Memory B cell (primary cell): ENCODE results near the gene NUFIP2.

Experiments used
- ATAC-seq: fragments of 150-1000 bp; cut with Tn5 transposase; 2 replicates; pipeline ENCODE4 v1.10.0; 2021; ENCODE audit warnings: low read depth, mild to moderate bottlenecking, moderate library complexity
- DNase-seq, 2 donors: peaks; one replicate each; pipeline ENCODE4 v3.0.0; 2022; ENCODE audit warnings: low spot score in 2 of 2
- H3K27ac Mint-ChIP-seq: one replicate; pipeline ENCODE4 v1.8.0; 2022; ENCODE audit warnings: mild to moderate bottlenecking, moderate library complexity, mixed read lengths
- H3K27me3 Mint-ChIP-seq: one replicate; pipeline ENCODE4 v1.8.0; 2022; ENCODE audit warnings: mixed read lengths
- H3K36me3 Mint-ChIP-seq: one replicate; pipeline ENCODE4 v1.8.0; 2022; ENCODE audit warnings: mild to moderate bottlenecking, mixed read lengths
- H3K4me1 Mint-ChIP-seq: one replicate; pipeline ENCODE4 v1.8.0; 2022; ENCODE audit warnings: mixed read lengths
- H3K4me3 Mint-ChIP-seq: one replicate; pipeline ENCODE4 v1.8.0; 2022; ENCODE audit warnings: mild to moderate bottlenecking, moderate library complexity, mixed read lengths
- H3K9me3 Mint-ChIP-seq: one replicate; pipeline ENCODE4 v1.8.0; 2022; ENCODE audit warnings: mixed read lengths

NUFIP2 gene

DNA sequence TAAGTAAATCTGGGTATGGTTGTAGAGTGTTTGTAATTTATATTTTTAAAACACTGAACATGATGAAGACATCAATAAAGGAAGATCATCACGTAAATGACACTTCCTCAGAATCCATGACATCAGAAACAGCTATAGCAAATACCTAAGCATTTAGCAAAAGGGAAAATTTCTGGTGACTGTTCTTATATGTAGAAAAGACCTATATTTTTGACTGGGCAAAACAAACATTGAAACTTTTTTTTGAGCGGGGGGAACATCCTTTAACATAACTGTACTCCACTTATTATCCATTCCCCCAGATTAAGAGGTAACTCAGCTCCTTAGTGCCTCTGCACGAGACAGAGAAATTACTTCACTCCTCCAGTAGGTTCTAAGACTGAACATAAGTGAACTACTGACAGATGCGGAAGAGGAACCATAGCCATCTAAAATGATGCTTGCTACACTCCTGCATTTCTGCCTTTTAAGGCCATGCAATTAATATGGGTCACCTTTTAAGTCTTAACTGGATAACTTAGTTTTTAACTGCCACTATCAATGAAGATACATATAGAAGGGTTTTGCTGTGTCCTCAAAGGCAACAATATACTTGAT is 37.9 kb downstream of the NUFIP2 start:
- Mint-ChIP-seq H3K9me3 (no peaks in the 10 kb centered on the region), H3K4me1 (peaks cover 13% of the 10 kb centered on the region), H3K27ac (no peak overlapping the region), H3K27me3 (no peaks in the 10 kb centered on the region), H3K36me3 (peaks cover 12% of the 10 kb centered on the region), H3K4me3 (no peak overlapping the region)
- ATAC-seq (no peak), DNase-seq (no peak)

DNA sequence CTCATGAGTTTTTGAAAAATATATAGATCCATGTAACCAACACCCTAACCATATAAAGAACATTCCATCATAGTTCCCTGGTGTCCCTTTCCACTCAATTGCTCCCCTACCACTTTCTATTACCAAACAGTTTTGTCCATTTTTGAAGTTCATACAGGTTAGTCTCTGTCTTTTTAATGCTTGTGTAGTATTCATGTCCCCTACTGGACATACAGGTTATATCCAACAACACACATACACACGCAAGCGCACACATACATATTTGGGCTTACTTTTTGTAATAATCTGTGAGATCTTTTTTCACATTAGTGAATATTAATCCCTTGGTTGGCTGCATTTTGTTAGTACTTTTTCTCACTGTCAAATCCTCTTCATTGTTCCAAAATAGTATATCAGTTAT is 40.9 kb downstream of the NUFIP2 start:
- Mint-ChIP-seq H3K4me1 (peaks cover 13% of the 10 kb centered on the region), H3K27me3 (no peaks in the 10 kb centered on the region), H3K4me3 (no peak overlapping the region), H3K9me3 (no peaks in the 10 kb centered on the region), H3K36me3 (peaks cover 5% of the 10 kb centered on the region), H3K27ac (no peak overlapping the region)
- DNase-seq = no peak
- no peak for ATAC-seq

DNA sequence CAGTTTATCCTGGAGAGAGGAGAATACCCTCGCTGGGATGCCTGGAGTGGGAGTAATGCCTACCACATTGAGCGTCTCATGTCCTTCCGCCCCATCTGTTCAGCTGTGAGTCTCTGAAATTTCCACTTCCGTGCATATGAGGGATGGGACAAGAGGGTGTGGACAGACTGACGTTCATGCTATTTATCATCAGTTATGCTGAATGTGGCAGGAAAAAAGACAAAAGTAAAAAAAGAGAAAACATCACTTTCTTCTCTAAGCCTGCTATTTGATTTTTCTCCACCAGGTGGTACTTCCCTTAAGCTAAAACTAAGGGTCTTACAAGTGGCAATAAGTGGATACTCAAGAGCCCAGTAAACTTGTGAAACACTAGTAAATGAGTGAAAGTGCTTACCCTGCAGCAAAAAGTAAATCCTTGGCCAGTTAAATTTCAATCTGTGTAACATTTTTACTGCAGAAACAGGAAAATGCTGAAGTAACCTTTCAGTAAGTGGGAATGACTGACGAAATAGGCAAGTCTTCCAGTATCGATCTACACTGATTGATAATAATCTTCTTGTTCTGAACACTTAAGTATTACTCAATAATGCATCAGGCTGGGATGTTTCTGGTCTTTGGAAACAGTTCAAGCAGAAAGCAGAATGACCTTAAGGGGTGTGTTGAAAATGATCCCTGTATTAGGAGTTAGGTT is 41.7 kb downstream of the NUFIP2 start:
- Mint-ChIP-seq H3K27ac (no peak overlapping the region), H3K27me3 (no peaks in the 10 kb centered on the region), H3K9me3 (no peaks in the 10 kb centered on the region), H3K4me1 (peaks cover 13% of the 10 kb centered on the region), H3K36me3 (peaks cover 5% of the 10 kb centered on the region), H3K4me3 (no peak overlapping the region)
- no peak for DNase-seq
- ATAC-seq = no peak

DNA sequence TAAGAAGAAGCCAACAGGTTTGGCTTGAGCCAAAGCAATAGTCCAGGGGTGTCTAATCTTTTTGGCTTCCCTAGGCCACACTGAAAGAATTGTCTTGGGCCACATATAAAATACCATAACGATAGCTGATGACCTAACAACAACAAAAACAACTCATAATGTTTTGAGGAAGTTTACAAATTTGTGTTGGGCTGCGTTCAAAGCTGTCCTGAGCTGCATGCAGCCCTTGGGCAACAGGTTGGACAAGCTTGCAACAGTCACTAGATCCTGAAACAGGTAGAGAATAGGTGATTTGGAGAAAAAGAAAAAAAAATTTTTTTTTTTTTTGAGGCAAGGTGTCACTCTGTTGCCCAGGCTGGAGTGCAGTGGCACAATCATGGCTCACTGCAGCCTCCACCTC is 42.8 kb downstream of the NUFIP2 start:
- H3K4me1 Mint-ChIP-seq = peaks cover 17% of the 10 kb centered on the region
- DNase-seq (no peak), ATAC-seq (no peak)
- H3K27ac Mint-ChIP-seq = no peak overlapping the region
- H3K36me3 Mint-ChIP-seq = peaks cover 3% of the 10 kb centered on the region
- no peak overlapping the region for H3K4me3 Mint-ChIP-seq
- no peaks in the 10 kb centered on the region for H3K9me3 Mint-ChIP-seq
- H3K27me3 Mint-ChIP-seq = no peaks in the 10 kb centered on the region

DNA sequence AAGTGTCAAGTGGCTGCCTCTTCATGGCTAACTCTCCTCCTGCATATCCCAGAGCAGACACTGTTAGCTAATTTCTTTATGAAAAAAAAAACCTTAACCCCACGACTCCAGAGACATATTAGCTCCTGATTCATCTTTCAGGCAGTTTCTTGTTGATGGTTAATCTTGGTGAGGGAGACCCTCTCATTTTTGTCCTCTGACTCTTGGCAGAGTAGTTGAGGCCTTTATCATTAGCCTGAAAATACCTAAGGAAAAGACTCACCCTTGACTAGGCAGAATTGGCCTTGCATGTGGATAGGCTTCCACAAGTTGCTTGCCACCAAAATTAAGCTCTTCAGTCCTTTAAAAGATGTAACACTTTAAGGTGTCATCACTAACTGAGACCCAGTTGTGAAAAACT is 43.3 kb downstream of the NUFIP2 start:
- H3K36me3 Mint-ChIP-seq = peaks cover 3% of the 10 kb centered on the region
- H3K27ac Mint-ChIP-seq = no peak overlapping the region
- DNase-seq = no peak
- peaks cover 17% of the 10 kb centered on the region for H3K4me1 Mint-ChIP-seq
- H3K27me3 Mint-ChIP-seq = no peaks in the 10 kb centered on the region
- H3K4me3 Mint-ChIP-seq = no peak overlapping the region
- no peaks in the 10 kb centered on the region for H3K9me3 Mint-ChIP-seq
- ATAC-seq = no peak

DNA sequence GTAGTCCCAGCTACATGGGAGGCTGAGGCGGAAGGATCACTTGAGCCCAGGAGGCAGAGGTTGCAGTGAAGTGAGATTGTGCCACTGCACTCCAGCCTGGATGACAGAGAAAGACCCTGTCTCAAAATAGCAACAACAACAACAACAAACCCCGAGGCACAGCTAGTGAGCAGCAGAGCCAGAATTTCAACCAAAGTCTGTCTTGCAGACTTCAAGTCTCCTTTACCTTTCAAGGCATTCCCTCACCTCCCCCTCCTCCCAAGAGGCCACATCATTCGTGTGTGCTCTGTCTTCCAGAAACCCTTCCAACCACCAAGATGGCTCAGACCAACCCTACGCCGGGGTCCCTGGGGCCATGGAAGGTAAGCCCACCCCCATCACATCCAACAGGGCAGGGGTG is 45.1 kb downstream of the NUFIP2 start:
- DNase-seq (no peak), ATAC-seq (no peak)
- H3K9me3 Mint-ChIP-seq = no peaks in the 10 kb centered on the region
- no peaks in the 10 kb centered on the region for H3K27me3 Mint-ChIP-seq
- no peak overlapping the region for H3K27ac Mint-ChIP-seq
- no peaks in the 10 kb centered on the region for H3K36me3 Mint-ChIP-seq
- H3K4me3 Mint-ChIP-seq = no peak overlapping the region
- peaks cover 17% of the 10 kb centered on the region for H3K4me1 Mint-ChIP-seq

DNA sequence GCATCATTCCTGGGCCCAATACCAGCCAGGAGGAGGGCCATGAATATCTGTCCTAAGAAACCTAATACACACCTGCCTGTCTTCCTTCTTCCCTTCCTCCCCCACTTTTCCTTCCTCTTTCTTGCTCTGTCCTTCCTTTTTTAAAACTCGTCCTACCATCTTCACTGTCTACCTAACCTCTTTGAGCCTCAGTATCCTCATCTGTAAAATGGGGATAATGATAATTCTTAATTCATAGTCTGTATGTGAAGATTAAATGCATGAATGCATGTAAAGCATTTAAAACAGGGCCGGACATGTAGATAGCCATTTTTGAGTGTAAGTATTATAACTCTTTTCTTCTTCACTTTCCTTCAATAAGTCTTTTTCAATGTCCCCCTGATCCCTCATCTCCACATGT is 46.7 kb downstream of the NUFIP2 start:
- ATAC-seq = no peak
- Mint-ChIP-seq H3K27ac (no peak overlapping the region), H3K9me3 (no peaks in the 10 kb centered on the region), H3K4me1 (peaks cover 16% of the 10 kb centered on the region), H3K36me3 (no peaks in the 10 kb centered on the region), H3K27me3 (no peaks in the 10 kb centered on the region), H3K4me3 (no peak overlapping the region)
- DNase-seq = no peak

DNA sequence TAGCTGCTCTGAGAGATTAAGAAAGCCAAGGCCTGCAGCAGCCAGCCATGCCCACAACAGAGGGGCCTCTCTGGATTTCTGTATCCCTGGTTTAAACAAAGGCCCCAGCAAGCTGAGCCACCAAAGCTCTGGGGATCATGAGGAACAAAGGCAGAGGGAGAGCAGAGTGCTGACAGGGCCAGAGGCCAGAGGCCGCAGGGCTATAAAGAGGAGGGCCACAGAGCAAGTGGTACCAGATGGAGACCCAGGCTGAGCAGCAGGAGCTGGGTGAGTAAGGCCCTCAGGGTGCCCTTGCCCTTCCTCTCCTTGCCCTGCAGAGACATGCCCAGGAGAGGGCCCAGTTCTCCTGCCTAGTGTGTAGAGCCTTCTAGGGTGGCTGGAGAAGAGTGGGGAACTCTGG is 47.3 kb downstream of the NUFIP2 start, which contains the start of gene CRYBA1:
Gene CRYBA1, plus strand, starts transcription at position 232 of the 400 bp plus-strand sequence. Its CDS starts 5 bp downstream, at position 237.
- ATAC-seq (no peak), DNase-seq (no peak)
- Mint-ChIP-seq H3K4me3 (no peak within 1 kb of the TSS), H3K27ac (no peak within 1 kb of the TSS), H3K36me3 (no peaks in the 10 kb centered on the region), H3K4me1 (peaks cover 10% of the 10 kb centered on the region), H3K9me3 (no peaks in the 10 kb centered on the region), H3K27me3 (no peaks in the 10 kb centered on the region)

DNA sequence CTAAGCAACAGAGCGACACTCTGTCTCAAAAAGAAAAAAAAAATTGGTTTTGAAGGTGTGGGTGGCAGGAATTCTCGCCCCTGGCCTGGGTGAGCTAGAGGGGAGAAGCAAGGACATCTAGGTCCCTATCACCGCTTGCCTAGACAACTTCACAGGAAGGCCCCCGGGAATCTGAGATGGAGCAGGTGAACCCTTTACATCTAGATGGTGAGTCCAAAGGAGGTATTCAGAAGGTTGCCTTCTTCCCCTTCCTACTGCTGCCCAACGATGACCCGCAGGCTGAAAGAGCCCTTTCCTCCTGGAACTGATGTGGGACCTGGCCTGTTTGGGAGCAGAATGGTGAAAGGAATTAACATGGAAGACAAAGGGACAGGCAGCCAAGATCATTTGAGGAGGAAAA is 48.5 kb downstream of the NUFIP2 start:
- H3K4me1 Mint-ChIP-seq = peaks cover 10% of the 10 kb centered on the region
- no peaks in the 10 kb centered on the region for H3K27me3 Mint-ChIP-seq
- H3K4me3 Mint-ChIP-seq = no peak overlapping the region
- no peaks in the 10 kb centered on the region for H3K36me3 Mint-ChIP-seq
- no peak for DNase-seq
- no peak for ATAC-seq
- H3K9me3 Mint-ChIP-seq = no peaks in the 10 kb centered on the region
- H3K27ac Mint-ChIP-seq = no peak overlapping the region

DNA sequence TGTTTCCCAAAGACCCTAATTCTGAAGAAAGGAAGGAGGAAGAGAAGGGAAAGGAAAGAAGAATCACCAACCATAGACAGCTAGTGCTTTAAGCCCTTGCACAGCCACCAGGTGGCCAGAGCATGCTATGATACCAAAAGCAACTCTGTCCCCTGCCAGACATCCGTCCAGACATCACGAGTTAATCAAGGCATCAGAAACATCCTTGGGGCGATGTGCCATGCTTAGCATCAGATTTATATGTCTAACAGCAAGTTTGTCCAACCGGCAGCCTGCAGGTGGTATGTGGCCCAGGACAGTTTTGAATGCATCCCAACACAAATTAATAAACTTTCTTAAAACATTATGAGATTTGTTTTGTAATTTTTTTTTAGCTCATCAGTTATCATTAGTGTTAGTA is 50.2 kb downstream of the NUFIP2 start:
- DNase-seq (no peak), ATAC-seq (no peak)
- Mint-ChIP-seq H3K4me1 (peaks cover 10% of the 10 kb centered on the region), H3K4me3 (no peak overlapping the region), H3K9me3 (no peaks in the 10 kb centered on the region), H3K27me3 (no peaks in the 10 kb centered on the region), H3K36me3 (no peaks in the 10 kb centered on the region), H3K27ac (no peak overlapping the region)

DNA sequence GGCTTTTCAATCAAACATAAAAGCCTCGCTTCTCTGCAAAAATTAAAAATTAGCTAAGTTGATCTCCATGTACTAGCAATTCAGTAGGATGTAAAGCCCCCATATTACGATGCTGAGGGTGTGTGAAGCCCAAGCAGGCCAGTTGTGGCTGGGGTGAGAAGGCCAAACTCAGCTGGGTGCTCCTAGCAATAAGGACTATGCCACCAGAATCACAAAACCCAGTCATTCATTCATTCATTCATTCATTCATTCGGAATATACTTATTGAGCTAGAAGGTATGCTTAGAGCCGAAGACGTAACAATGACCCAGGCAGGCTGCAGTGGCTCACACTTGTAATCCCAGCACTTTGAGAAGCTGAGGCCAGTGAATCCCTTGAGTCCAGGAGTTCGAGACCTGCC is 51.2 kb downstream of the NUFIP2 start:
- H3K4me1 Mint-ChIP-seq = peaks cover 14% of the 10 kb centered on the region
- no peaks in the 10 kb centered on the region for H3K9me3 Mint-ChIP-seq
- H3K36me3 Mint-ChIP-seq = no peaks in the 10 kb centered on the region
- ATAC-seq (no peak), DNase-seq (no peak)
- no peak overlapping the region for H3K4me3 Mint-ChIP-seq
- no peaks in the 10 kb centered on the region for H3K27me3 Mint-ChIP-seq
- no peak overlapping the region for H3K27ac Mint-ChIP-seq

DNA sequence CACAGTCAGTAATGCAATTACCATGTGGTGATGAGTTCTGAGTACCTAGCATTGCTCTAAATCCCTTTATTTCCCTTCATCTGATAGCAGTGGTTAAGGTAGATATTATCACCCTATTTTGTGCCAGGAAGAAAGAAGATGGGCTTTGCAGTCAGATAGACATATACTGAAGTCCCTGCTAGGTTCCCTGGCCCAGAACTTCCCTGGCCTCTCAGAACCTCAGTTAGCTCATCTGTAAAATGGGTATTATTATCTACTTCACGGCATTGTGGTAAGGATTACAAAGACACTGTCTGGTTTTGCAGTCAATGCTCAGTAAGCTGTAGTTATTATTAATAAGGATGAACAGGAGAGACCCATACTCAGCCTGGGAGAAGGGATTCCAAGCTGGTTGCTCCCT is 51.9 kb downstream of the NUFIP2 start:
- H3K27ac Mint-ChIP-seq = no peak overlapping the region
- H3K9me3 Mint-ChIP-seq = no peaks in the 10 kb centered on the region
- H3K4me1 Mint-ChIP-seq = peaks cover 8% of the 10 kb centered on the region
- ATAC-seq (no peak), DNase-seq (no peak)
- no peaks in the 10 kb centered on the region for H3K36me3 Mint-ChIP-seq
- no peaks in the 10 kb centered on the region for H3K27me3 Mint-ChIP-seq
- H3K4me3 Mint-ChIP-seq = no peak overlapping the region

DNA sequence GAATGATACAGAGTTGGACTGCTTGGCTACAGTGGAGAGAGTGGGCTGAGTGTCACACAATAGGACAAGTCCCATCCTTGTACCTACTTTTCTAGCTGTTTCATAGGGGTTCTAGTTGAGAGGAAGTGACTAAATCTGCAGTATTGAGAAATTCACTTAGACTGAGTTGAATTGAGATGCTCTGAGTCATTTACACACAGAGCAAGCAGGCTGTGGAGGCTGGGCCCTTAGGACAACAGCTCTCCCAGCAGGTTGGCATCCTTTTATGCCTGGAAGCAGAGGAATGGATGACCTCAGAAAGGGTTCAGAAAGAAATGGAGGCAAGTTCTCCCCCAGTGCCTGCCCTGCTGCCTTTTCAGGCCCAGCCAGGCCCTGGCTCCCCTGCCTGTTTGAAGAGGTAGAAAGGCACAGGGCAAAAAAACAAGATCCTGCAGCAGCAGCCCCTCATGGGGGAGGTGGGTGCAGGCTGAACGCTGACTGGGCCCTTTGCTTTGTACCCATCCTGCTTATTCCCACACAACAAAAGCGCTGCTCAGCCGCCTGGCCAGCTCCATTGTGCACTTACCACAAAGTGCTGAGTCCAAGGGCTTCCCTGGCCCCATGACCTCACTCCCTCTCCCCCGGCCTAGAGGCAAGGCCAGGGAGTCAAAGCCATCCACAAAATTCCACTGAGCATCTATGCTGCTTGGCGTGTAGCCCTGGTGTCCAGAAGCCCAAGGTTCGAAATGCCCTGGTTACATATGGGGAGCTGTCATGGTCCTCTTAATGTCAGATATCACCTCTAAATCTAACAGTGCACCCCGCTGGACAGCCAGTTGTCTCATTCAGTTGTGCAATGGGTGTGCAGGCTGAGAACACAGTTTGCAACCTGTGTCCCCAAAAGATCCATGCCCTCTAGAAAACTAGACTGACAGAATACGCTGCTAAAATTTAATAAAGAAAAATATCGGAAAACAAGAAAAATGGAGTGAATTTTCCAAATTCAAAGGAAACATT is 52.7 kb downstream of the NUFIP2 start:
- Mint-ChIP-seq H3K4me3 (no peak overlapping the region), H3K4me1 (peaks cover 6% of the 10 kb centered on the region), H3K9me3 (no peaks in the 10 kb centered on the region), H3K27me3 (no peaks in the 10 kb centered on the region), H3K27ac (no peak overlapping the region), H3K36me3 (no peaks in the 10 kb centered on the region)
- DNase-seq (no peak), ATAC-seq (no peak)

DNA sequence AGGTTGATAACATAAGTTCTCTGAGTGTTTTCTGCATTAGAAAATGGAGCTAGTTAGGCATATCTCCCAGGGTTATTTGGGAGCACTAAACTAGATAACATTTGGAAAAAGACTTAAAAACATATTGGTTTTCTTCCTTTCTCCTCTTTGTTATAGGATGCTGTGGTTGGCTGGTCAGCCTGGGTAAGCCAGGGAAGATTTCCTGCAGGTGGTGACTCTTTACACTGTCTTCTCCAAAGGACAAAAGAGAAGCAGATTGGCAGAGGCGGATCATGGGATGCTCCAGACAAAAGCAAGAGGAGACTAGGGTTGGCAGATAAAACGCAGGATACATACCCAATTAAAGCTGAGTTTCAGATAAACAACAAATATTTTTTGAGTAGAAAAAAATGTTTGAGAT is 53.5 kb downstream of the NUFIP2 start:
- H3K27me3 Mint-ChIP-seq = no peaks in the 10 kb centered on the region
- no peaks in the 10 kb centered on the region for H3K36me3 Mint-ChIP-seq
- no peak overlapping the region for H3K27ac Mint-ChIP-seq
- H3K4me3 Mint-ChIP-seq = no peak overlapping the region
- ATAC-seq (no peak), DNase-seq (no peak)
- H3K4me1 Mint-ChIP-seq = peaks cover 6% of the 10 kb centered on the region
- H3K9me3 Mint-ChIP-seq = no peaks in the 10 kb centered on the region
